Measurements from ENCODE around the gene MITF.
"Not testable (repeated sequence)": the region's sequence is repeated elsewhere in the genome, so short reads cannot be mapped to it uniquely, and the experiment has no call there.

Gene MITF

DNA sequence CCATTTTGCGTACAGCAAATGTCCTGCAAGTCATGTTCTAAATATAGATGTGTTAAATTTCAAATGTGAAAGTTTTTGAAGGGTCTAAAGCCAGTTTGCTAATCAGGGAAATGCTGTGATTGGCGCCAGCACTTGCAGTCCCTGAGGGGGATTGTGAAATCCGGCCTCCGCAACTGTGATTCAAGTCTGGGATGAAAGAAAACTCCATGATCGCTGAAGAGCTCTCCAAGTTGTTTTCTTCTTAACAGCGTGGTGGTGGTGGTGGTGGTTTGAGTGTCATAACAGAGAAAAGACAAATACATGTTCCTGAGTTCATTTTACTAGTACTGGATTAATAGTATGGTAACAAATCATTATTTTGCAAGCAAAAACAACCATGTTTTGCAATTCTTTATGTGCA is 51.8 kb downstream of the MITF start:
- DNase-seq, result no peak

DNA sequence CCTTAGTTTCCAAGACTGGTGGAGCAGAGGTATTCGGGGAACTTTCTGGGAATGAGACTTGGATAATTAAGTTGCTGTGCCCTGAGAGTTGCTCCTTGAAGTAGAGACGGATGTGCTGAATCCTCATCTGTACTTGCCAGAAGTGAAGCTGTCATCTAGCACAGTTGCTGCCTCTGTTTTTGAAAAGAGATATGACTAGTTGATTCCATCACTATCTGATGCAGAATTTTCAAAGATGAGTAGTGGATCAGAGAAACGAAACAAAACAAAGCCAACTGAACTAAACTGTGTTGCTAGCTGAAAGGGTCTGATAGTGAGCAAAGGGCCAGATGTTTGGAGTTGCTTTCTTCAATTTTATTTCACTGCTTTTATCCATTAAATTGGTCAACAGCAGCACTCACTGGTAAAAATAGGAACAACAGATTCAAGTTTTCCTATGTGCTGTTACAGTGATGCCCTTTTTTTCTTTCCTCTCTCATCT is 52.7 kb downstream of the MITF start:
- no peak for DNase-seq

DNA sequence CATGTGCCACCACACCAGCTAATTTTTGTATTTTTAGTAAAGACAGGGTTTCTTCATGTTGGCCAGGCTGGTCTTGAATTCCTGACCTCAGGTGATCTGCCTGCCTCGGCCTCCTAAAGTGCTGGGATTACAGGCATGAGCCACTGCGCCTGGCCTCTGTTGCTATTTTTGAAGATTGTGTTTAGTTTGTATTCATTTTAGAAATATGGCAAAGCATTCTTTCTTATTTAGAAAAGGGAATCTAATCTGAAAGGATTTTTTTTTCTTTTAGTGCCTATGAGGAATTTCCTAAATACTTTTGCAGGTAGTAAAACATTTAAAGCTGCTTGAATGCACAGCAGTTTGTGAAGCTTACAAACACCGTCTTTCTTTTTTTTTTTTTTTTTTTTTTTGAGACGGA is 56.9 kb downstream of the MITF start:
- not testable (repeated sequence) for DNase-seq

DNA sequence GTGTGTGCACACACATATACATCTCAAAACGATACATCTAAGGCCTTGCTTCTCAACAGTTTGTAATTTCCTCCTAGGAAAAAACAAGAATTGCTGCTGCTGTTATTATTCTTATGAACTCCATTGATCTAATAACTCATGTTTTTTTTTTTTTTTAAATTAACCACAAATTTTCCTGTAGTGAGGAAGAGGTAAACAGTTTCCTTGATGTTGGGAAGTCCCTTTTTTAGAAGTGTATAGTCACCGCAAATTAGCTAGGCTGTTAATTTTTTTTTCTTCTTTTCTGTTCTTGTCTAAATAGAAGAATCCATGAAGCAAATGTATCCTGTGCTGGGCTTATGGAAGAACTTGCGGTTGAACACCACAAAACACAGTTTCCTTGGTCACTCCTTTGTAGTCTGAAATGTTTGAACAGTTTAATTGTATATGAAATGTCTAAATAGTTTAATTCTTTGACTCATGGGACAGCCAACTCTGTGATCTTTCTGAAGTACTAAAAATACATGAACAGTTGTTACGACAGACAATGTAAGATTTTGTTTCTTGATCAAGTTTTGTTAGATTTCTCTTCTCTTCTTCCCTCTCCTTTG is 64.5 kb downstream of the MITF start:
- DNase-seq, result no peak

DNA sequence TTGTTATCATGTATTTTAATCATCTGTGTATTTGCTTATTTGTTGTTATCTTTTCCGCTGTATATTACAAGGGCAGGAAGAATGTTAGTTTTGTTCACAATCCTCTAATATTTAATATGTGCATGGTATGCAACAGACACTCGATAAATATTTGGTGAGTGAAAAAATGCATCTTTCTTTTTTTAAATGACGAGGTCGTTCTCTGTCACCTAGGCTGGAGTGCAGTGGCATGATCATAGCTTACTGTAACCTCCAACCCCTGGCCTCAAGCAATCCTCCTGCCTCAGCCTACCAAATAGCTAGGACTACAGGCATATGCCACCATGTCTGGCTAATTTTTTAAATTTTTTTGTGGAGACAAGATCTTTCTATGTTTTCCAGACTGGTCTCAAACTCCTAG is 66.2 kb downstream of the MITF start:
- no peak for DNase-seq

DNA sequence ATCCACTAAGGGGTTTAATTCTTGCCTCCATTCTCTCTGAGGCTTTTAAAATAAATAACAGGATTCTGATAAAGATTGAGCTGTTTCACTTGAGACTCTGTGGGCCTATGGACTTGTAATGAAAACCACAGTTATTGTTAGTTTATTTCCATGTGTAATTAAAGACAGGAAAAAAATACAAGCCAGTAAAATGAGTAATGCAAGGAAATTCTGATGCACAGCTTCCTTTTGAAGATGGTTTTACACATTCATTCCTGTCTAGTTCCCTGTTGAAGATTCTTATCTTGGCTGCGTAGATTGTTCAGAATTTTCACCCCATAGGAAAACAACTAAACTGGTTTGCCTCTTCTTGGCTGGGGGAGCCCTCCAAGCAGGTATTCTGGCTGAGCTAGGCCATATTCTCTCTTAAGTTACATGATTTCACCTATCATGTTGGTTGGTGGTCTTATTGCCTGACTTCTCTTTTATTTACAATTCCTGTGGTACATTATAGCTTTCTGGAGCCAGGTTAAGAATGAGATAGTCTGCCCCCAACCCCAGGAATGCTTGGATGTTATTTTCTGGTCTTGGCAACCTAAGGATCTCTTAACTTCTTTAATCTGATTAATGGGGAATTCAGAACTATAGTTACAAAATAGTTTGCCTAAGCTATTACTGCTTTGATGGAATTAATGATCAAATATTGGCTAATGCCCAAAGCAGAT is 67.6 kb downstream of the MITF start:
- DNase-seq, result no peak

DNA sequence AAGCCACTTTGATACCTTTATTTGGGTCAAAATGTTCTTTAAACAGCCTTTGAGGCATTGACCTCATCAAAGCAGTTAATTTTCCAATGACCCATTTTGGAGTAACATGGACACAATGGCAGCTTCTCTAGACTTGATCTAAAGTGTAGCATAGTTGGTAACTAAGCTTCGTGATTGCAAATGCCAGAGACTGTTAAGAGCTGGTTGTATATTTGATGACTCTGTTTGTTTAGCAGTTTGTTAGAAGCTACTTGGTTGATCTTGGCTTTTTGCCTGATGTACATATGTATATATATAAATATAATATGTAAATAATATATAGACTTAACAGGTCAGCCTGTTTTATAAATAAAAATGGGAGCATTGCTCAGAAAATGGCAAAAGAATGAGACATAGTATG is 68.4 kb downstream of the MITF start:
- DNase-seq, result no peak

DNA sequence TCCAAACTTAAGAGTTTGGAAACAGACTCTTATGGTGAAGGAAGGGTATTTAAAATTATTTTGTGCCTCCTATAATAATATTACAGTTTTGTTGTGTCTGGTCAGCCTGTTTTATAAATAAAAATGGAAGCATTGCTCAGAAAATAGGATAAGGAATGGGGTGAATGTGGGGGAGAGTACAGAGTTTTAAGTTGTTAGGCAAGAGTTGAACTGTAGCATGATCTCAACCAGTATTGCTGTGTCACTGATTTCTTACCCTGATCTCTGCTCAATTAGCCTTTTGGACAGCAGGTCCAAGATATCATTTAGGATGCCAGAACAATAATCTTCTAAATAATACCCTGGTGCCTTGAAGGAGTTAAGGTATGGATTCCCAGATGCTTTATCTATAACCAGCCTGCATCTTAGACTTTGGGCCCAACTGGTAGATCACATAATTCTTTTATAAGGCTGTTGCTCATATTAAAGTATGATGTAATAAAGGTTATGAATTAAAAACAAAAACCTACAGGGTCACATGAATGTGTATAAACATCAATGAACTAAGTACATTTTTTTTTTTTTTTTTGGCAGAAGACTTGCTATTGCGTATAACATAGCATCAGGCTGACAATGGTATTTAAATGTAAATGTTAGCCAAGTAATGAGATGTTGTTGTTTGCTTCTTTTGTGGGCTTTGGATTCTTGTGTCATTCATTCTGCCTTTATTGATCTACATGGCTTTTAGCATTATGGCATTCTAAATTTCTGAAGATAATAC is 70.0 kb downstream of the MITF start:
- DNase-seq, result no peak

DNA sequence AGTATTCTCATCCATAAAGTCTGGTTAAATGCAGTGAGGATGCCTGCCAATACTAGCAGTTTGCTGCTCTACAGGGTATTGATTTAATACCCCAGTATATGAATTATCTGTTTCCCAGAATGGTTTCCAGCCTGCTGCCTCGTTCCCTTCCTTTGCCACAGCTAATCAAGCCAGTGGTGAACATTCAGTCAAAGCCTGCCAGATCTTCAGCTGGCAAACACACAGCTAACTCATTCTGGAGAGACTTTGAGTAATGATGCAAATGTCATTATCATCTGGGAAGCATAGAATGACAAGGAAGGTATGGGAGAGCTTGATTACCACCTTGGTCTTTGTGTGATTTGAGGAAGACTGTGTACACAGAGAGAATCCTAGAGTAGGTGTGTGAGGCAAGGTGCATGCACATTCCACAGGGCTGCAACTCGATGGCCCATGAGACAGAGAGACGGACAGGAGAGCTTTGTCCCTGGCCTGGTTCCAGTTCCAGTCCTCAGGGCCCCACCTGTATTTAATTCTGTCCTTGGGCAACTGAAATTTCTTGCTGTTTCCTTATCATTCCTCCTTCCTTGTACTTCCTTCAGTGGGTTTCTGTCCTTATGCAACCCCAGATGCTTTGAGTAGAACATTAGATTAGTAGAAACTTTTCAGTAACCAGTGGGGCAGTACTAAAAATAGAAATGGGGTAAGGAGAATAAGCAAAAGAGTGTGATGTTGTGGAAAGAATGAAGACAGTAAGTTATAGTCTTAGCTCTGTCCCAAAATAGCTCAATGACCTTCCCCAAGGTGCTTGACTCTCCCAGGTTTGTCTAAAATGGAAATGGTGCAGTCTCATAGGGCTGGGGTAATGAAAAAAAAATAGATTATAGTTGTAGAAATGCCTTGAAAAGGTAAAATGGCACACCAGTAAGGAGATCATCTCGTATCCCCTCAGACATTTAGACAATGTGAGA is 72.5 kb downstream of the MITF start:
- DNase-seq, result no peak

DNA sequence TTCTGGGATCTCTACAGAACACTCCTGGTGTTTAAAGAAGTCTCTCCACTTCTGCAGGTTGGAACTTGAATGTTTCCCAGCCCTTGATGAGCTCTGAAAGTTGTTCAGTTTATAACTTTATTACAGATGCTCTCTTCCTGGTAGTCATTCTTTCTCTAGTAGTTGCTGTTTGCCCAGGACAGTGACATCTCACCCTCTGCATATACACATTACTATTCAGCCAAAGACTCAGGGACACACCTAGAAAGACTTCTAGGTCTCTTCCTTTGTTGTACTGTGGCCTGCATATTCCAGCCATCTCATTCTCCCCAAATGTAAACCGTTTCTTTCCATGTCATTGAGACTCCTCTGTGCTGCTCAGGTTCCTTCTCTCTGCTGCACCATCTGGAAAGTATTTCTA is 76.7 kb downstream of the MITF start:
- no peak for DNase-seq

DNA sequence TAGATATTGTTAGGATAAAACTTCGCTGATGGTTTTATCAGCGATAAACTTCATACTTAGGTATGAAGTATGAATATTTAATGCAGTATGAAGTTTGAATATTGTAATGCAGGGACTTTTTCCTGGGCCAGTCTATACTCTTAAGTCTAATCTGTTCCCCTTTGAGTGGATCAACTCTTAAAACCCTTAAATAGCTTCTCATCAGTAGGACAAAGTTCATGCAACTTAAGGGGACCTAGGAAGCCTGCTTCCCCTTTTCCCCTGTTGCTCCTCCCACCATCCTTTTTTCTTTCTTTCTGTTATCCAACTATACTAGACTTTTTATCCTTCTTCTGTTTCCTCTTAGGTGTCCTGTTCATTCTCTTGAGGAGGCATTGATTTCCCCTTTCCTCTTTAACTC is 78.7 kb downstream of the MITF start:
- DNase-seq, result no peak

DNA sequence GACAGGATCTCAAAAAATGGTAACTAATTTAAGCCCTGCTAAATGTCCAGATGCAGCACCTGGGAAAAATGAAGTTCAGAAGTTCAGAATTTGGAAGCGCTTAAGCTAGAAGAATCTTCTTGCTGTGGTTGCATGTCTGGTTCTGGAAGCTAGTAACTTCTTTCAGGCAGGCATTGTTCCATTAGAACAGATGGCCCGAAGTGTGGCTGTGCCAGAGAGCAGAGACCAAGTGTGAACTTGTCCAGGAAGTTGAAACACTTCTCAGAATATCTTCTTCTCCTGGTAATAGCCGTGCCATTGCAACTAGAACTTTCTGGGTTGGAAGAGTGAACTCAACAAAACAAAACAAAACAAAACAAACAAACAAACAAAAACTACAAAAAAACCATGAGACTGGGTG is 80.0 kb downstream of the MITF start:
- no peak for DNase-seq

DNA sequence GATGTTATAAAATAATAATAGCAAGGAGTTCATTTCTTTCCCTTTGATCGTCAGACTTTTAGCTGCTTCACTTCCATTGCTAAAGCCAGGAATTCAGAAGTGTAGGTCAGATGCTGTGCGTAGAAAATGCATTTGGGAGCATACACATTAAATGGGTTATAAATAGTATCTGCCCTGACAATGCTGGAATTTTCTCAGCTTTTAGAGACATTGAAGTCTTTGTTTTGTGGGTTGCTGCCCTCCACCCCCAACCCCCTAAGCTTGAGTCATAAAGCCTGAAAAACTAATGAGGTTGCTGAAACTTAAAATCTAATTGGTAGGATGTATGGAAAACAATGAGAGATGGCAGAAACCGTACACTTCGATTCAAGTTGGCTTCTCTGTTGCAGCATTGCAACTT is 81.9 kb downstream of the MITF start:
- no peak for DNase-seq

DNA sequence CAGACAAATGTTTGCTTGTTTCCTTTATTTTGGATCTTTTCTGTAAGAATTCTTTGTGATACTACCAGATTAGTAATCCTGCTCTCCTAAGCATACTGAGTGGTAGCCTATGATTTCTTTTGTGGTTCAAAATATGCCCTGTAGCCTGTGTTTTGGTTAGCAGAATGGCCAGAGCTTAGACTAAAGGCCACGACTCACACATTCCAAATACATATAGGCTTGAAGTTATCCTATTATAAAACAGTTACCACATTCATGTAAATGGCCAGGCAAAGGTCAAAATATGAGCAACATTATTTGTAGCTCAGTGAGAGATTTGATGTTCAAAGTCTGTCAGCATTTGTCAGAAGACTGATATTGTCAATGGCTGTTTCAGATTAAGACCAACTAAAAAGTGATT is 84.5 kb downstream of the MITF start:
- DNase-seq, result no peak

DNA sequence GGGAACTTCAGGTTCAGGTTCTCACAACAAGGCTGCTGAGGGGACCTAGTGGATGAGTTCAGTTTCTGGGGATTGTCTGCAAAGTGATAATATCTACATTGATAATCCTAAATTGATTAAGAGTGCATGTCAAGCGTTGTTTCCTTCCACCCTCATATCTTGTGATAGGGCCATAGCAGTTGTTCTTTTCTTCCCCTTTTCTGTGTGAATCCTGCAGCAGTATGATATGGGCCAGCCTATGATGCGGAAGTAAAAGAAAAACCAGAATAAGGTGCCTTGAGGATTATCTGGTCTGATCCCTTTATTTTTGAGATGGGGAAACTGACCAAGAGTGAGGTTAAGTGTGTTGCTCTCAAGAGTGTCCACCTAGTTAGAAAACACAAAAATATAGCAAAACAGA is 86.2 kb downstream of the MITF start:
- no peak for DNase-seq

DNA sequence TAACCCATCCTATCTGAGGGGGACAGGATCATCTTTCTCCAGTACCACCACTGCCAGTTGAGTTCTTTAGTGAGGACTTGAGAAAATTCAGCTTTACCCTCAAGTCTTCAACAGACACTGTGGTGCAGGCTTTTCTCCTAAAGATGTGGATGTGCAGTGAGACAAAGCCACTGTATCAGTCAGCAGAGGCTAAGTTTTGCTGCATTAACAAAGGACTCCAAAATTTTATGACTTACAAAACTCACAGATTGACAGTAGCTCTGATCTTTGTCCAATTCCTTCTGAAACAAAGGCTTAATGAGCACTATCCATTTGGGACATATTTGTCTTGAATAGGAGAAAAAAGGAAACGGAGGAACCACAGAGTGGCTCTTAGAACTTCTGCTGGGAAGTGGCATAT is 87.9 kb downstream of the MITF start:
- DNase-seq, result no peak

DNA sequence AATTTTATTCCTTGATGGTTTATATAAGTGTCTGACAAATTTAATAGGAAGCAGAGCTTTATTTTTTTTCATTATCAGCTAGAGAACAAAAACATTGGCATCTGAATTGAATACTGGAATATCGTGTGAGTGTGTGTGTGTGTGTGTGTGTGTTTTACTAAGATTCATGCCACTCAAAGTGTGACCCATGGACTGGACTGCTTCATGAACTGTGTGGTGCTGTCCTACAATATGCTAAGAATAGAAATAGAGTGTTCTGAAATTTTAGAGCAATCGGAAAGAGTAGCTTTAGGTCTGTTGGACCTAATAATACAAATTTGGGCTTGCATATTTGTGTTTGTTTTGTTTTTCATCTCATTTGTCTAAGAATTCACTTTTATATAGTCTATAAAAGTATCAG is 89.6 kb downstream of the MITF start:
- no peak for DNase-seq

DNA sequence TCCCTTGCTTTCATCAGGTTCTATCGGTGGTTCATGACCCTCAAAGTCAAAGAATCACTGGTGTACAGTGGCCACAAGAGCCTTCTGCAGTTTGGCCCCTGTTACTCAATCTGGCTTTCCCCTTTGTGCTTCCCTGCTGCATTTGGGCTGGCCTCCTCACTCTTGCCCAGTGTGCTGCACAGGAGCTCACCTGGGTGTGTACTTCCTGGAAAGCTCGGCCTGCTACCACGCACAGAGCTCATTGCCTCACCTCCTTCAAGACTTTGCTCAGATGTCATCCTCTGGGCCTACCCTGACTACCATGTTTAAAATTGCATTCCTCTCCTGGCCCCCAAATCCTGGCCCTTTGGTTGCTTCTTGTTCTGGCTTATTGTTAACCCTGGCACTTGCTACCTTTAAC is 90.9 kb downstream of the MITF start:
- DNase-seq, result no peak

DNA sequence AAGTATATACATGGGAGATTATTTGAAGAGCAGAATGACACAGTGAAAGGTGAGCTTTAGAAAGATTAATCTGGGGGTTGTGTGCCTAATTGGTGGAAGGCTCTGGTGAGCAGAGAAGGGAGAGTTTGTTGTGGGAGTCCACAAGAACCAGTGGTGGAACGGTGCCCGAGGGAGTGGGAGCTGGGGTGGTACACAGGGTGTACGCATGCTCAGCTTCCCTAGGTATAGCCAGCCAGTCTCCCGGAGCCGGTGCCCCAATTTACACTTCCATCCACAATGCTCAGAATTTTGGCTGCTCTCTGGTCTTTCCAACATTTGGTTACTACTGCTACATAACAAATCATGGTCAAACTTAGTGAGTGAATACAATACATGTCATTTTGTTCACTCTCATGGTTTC is 92.5 kb downstream of the MITF start:
- DNase-seq, result no peak

DNA sequence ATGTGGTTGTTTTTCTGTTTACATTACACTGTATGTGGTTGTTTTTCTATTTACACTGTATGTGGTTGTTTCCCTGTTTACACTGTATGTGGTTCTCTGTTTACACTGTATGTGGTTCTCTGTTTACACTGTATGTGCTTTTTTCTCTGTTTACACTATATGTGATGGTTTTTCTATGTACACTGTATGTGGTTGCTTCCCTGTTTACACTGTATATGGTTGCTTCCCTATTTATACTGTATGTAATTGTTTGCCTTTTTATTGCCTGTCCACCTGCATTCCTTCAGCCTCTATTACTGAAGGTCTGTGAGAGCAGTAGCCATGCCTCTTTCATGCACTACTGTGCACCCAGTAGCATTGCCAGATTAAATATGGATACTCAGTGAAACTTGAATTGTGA is 94.3 kb downstream of the MITF start:
- no peak for DNase-seq

DNA sequence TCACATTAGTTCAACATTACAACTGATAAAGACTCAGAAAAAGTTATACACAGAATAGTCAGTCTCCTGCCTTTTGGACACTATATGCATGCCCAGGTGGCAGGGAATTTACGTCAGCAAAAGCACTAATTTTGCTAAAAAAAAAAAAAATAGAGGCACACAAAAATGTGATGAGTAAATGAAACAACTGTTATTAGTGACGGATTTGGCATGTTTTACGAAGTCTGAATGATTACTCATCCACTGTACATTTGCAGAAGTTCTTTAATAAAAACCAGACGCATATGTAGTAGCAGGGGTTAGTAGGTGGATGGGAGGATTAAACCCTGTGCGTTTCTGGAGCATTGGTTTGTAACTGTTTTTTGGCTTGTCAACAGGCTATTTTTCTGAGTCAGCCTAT is 99.0 kb downstream of the MITF start:
- DNase-seq, result no peak

DNA sequence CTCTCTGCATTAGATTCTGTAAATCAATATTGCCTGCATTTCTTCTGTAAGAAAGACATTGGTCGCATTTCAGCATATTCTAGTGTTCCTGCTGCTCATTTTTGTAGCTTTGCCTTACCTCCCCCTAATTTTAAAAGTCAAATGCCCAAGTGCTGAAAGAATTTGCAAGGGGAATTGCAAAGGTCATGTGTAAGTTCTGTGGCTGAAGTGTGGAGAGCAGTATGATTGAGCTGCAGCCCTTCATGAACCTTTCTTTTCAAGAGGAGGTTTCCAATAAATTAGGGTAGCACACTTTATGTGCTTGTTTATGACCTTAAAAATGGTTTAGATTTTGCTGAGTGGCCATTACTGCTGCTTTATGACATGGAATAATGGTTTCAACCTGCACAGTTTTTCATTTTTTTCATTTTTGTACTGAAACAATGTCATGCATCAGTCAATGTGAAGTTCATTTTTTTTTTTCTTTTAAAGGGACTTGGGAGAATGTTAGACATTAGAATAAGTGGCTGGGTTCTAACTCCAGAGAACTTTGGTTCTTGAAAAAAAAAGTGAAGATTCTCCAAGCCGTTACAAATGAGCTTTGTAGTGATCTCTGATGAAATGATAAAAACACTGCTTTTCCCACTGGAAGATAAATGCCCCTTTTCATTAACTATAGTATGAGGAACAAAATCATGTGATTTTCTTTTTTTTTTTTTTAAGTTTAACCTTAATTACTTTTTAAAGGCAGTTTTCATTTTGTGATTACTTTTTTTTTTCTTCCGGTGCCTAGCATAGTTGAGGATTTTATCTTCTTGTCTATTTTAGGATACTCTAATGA is 99.6 kb downstream of the MITF start:
- DNase-seq, result no peak

Measured in CD4-positive, alpha-beta T cell treated with Interleukin-4 for 4 hours (primary cell).